CD14-positive monocyte (primary cell): Measurements from ENCODE around the gene NDFIP2. TPM values are rescaled to one million over a fixed set of nuclear protein-coding genes. Genes with fewer than 3 reads are reported as not detected.

Experiments used
- DNase-seq, 3 donors: peaks; one replicate each; pipeline ENCODE4 v3.0.0-alpha.2; 2011 to 2022
- H2AFZ ChIP-seq: 2 replicates; pipeline ENCODE4 v1.6.0; 2012; ENCODE audit warnings: mild to moderate bottlenecking, low read depth, low read length, inconsistent platforms; ENCODE audit not compliant: insufficient read depth, poor library complexity, severe bottlenecking
- H3K27ac ChIP-seq, 2 donors: 1 replicate in 1 of 2; 2 replicates in 1 of 2; pipeline ENCODE4 v1.5.1; 2012 to 2013; ENCODE audit warnings: low read length in 2 of 2, control low read depth in 1 of 2, inconsistent platforms in 1 of 2, low read depth in 1 of 2, mild to moderate bottlenecking in 1 of 2
- H3K27me3 ChIP-seq, 2 donors: one replicate each; pipeline versions ENCODE4 v1.6.0 to v1.6.1; 2011 to 2013; ENCODE audit warnings: low read length in 2 of 2; ENCODE audit not compliant: control insufficient read depth in 2 of 2, insufficient read depth in 2 of 2
- H3K36me3 ChIP-seq, 2 donors: replicated peaks in 1 of 2; 1 replicate in 1 of 2; 2 replicates in 1 of 2; pipeline versions ENCODE4 v1.5.1 to v1.6.1; 2012 to 2013; ENCODE audit warnings: low read length in 2 of 2, control low read depth in 1 of 2, inconsistent platforms in 1 of 2, mild to moderate bottlenecking in 1 of 2; ENCODE audit not compliant: insufficient read depth in 2 of 2, control insufficient read depth in 1 of 2
- H3K4me1 ChIP-seq, 2 donors: 1 replicate in 1 of 2; 2 replicates in 1 of 2; pipeline versions ENCODE4 v1.5.1 to v1.6.1; 2012 to 2013; ENCODE audit warnings: low read length in 2 of 2, control low read depth in 1 of 2, inconsistent platforms in 1 of 2, mild to moderate bottlenecking in 1 of 2, moderate library complexity in 1 of 2; ENCODE audit not compliant: insufficient read depth in 2 of 2, control insufficient read depth in 1 of 2
- H3K4me2 ChIP-seq: replicated peaks from 2 replicates; pipeline ENCODE3; 2012; ENCODE audit warnings: low read length, moderate library complexity, mild to moderate bottlenecking; ENCODE audit not compliant: poor library complexity, severe bottlenecking; ENCODE audit errors: extremely low read depth
- H3K4me3 ChIP-seq, 3 experiments: fragments of 200-600 bp in 1 of 3; sonication (generic) in 1 of 3; replicated peaks in 1 of 3; 1 replicate in 2 of 3; 2 replicates in 1 of 3; pipeline ENCODE4 v1.5.1; 2011 to 2013; ENCODE audit warnings: low read length in 3 of 3, mild to moderate bottlenecking in 3 of 3, control low read depth in 2 of 3, low read depth in 2 of 3, inconsistent platforms in 1 of 3, moderate library complexity in 1 of 3
- H3K79me2 ChIP-seq: 2 replicates; pipeline ENCODE4 v1.6.0; 2012; ENCODE audit warnings: mild to moderate bottlenecking, control low read depth, inconsistent platforms, low read length, moderate library complexity; ENCODE audit not compliant: insufficient read depth
- H3K9ac ChIP-seq: 2 replicates; pipeline ENCODE4 v1.6.0; 2017; ENCODE audit warnings: low read length, mild to moderate bottlenecking; ENCODE audit not compliant: insufficient read depth, poor library complexity, severe bottlenecking
- H3K9me3 ChIP-seq, 2 donors: replicated peaks in 1 of 2; 1 replicate in 1 of 2; 2 replicates in 1 of 2; pipeline versions ENCODE4 v1.5.1 to v1.6.1; 2012 to 2013; ENCODE audit warnings: low read length in 2 of 2, control low read depth in 1 of 2; ENCODE audit not compliant: control insufficient read depth in 1 of 2, insufficient read depth in 1 of 2
- H4K20me1 ChIP-seq: 2 replicates; pipeline ENCODE4 v1.6.0; 2012; ENCODE audit warnings: mild to moderate bottlenecking, low read length, control low read depth, moderate library complexity; ENCODE audit not compliant: insufficient read depth
- H3K27ac Mint-ChIP-seq, 7 donors: one replicate each; pipeline ENCODE4 v1.8.0; 2020; ENCODE audit warnings: mild to moderate bottlenecking in 7 of 7, mixed read lengths in 7 of 7, moderate library complexity in 6 of 7, inconsistent platforms in 2 of 7
- H3K27me3 Mint-ChIP-seq, 3 donors: one replicate each; pipeline ENCODE4 v1.8.0; 2021 to 2022; ENCODE audit warnings: low read depth in 3 of 3, mild to moderate bottlenecking in 3 of 3, mixed read lengths in 3 of 3, moderate library complexity in 3 of 3, inconsistent platforms in 1 of 3
- H3K36me3 Mint-ChIP-seq, 2 donors: one replicate each; pipeline ENCODE4 v1.8.0; 2020; ENCODE audit warnings: mixed read lengths in 2 of 2, inconsistent platforms in 1 of 2, mild to moderate bottlenecking in 1 of 2
- H3K4me1 Mint-ChIP-seq: one replicate; pipeline ENCODE4 v1.8.0; 2020; ENCODE audit warnings: mild to moderate bottlenecking, mixed read lengths
- H3K4me3 Mint-ChIP-seq, 2 donors: one replicate each; pipeline ENCODE4 v1.8.0; 2020; ENCODE audit warnings: mild to moderate bottlenecking in 2 of 2, mixed read lengths in 2 of 2, moderate library complexity in 1 of 2
- H3K9me3 Mint-ChIP-seq, 7 donors: one replicate each; pipeline ENCODE4 v1.8.0; 2020 to 2022; ENCODE audit warnings: mixed read lengths in 7 of 7, mild to moderate bottlenecking in 6 of 7, moderate library complexity in 6 of 7, inconsistent platforms in 2 of 7
- CTCF ChIP-seq: fragments of 200-600 bp; IDR thresholded peaks from one replicate; pipeline ENCODE4 v1.8.0; 2022; ENCODE audit warnings: antibody characterized with exemption, mild to moderate bottlenecking
- WGBS: methylation state at CpG from one replicate; pipeline ENCODE4 v1.1.5; 2013; ENCODE audit warnings: missing lambda C conversion rate; ENCODE audit not compliant: insufficient coverage; 5-methylcytosine and 5-hydroxymethylcytosine counted together
- intact Hi-C, 2 donors: fragments of 100-400 bp; cut with micrococcal nuclease; formaldehyde crosslinking; loops; one replicate each; pipeline versions ENCODE4 v1.15.0 to v1.15.1; 2023
- polyA plus RNA-seq, 3 donors: library from polyadenylated mRNA; depleted of rRNA in 1 of 3; unstranded in 2 of 3; stranded (reverse) in 1 of 3; fragments of 300-500 nt in 2 of 3; fragments of >200 nt in 1 of 3; fragmentation: Illumina TruSeq in 2 of 3; gene quantifications; 1 replicate in 2 of 3; 2 replicates in 1 of 3; pipeline ENCODE4 v1.2.3, GENCODE V29; 2012 to 2021

NDFIP2 gene
- polyA plus RNA-seq, 3 donors = not detected

DNA sequence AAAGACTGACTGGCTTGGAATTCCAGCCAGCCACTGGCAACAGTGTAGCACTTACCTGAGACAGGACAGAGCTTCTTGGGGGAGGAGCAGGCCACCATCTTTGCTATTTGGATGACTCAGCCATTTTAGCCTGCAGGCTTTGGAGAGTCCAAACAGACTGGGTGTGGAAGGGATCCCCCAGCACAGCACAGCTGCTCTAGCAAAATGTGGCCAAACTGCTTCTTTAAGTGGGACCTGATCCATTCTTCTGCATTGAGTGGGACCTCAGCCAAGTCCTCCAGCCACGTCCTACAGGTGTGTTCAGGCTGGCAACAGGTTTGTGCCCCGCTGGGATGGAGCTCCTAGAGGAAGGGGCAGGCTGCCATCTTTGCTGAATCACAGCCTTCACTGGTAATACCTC, 80.0 kb downstream of the NDFIP2 start:
- no peaks in the 10 kb centered on the region for H3K36me3 Mint-ChIP-seq
- no peaks in the 10 kb centered on the region for H3K4me1 ChIP-seq
- no peaks in the 10 kb centered on the region for H3K27me3 ChIP-seq
- no peak overlapping the region for H3K4me3 Mint-ChIP-seq
- H3K36me3 ChIP-seq = no peaks in the 10 kb centered on the region
- peaks cover 8 to 19% (median 13%) of the 10 kb centered on the region in 7 donors for H3K9me3 Mint-ChIP-seq
- no peak overlapping the region for H3K27ac Mint-ChIP-seq
- intact Hi-C loops = no loop called here
- 88% methylated on average over 2 of the region's 2 CpGs for WGBS
- H3K9ac ChIP-seq = no peak overlapping the region
- no peaks in the 10 kb centered on the region for H4K20me1 ChIP-seq
- no peak for DNase-seq
- H3K9me3 ChIP-seq = peaks cover 3 to 14% of the 10 kb centered on the region in 2 donors
- H3K4me1 Mint-ChIP-seq = no peaks in the 10 kb centered on the region
- peaks cover 0 to 2% (median 0%) of the 10 kb centered on the region in 3 donors for H3K27me3 Mint-ChIP-seq
- H3K27ac ChIP-seq = no peak overlapping the region
- H3K79me2 ChIP-seq = no peaks in the 10 kb centered on the region
- no peak overlapping the region for H2AFZ ChIP-seq
- no peak overlapping the region for H3K4me2 ChIP-seq
- H3K4me3 ChIP-seq = no peak overlapping the region
- no peak for TF ChIP-seq CTCF

DNA sequence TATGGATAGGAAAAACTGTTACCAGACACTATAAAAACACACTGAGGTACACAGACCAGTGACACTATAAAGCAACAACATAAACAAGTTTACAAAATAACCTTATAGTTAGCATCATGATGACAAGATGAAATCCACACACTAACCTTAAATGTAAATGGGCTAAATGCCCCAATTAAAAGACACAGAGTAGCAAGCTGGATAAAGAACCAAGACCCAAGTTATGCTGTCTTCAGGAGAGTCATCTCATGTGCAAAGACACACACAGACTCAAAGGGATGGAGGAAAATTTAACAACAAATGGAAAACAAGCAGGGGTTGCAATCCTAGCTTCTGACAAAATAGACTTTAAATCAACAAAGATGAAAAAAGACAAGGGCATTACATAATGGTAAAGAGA, 81.6 kb downstream of the NDFIP2 start:
- TF ChIP-seq CTCF = no peak
- H3K4me2 ChIP-seq = no peak overlapping the region
- H2AFZ ChIP-seq = no peak overlapping the region
- Mint-ChIP-seq H3K9me3 (peaks cover 9 to 22% (median 13%) of the 10 kb centered on the region in 7 donors), H3K36me3 (no peaks in the 10 kb centered on the region), H3K27me3 (peaks cover 2 to 3% (median 3%) of the 10 kb centered on the region in 3 donors), H3K4me3 (no peak overlapping the region), H3K4me1 (no peaks in the 10 kb centered on the region), H3K27ac (no peak overlapping the region)
- H3K79me2 ChIP-seq = no peaks in the 10 kb centered on the region
- H3K4me1 ChIP-seq = no peaks in the 10 kb centered on the region
- no peaks in the 10 kb centered on the region for H3K36me3 ChIP-seq
- no peak overlapping the region for H3K4me3 ChIP-seq
- DNase-seq = no peak
- H3K9me3 ChIP-seq = peaks cover 3 to 14% of the 10 kb centered on the region in 2 donors
- H3K9ac ChIP-seq = no peak overlapping the region
- no peak overlapping the region for H3K27ac ChIP-seq
- no peaks in the 10 kb centered on the region for H3K27me3 ChIP-seq
- no peaks in the 10 kb centered on the region for H4K20me1 ChIP-seq
- intact Hi-C loops = no loop called here
